ENCODE measurements around the gene OR2D3. TPM values are rescaled to one million over a fixed set of nuclear protein-coding genes. Genes with fewer than 3 reads are reported as not detected.
"Not testable (repeated sequence)": the region's sequence is repeated elsewhere in the genome, so short reads cannot be mapped to it uniquely, and the experiment has no call there.

The OR2D3 gene, protein sequence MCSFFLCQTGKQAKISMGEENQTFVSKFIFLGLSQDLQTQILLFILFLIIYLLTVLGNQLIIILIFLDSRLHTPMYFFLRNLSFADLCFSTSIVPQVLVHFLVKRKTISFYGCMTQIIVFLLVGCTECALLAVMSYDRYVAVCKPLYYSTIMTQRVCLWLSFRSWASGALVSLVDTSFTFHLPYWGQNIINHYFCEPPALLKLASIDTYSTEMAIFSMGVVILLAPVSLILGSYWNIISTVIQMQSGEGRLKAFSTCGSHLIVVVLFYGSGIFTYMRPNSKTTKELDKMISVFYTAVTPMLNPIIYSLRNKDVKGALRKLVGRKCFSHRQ
- polyA plus RNA-seq (ENCODE audit: insufficient read length in 3 of 3): not detected

DNA sequence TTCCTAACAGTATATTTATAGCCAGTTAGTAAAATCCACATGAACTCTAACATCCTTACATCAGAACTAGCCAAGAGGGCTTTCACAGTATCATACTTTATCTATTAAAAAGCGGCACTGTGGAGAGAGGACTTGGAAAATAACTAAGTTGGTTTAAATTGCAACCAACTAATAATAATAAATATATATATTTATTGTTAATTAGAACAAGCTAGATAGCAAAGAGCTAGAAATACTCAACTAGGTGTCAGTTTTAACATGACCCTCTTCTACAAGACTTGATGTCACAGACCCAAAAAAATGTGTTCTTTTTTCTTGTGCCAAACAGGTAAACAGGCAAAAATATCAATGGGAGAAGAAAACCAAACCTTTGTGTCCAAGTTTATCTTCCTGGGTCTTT lies at the start of gene OR2D3:
OR2D3 (plus strand) TSS at position 301 of the 400 bp plus-strand sequence; CDS start at position 301, 0 bp downstream.
- no peak for DNase-seq (ENCODE audit: low read depth in 3 of 3, low spot score in 2 of 3)

DNA sequence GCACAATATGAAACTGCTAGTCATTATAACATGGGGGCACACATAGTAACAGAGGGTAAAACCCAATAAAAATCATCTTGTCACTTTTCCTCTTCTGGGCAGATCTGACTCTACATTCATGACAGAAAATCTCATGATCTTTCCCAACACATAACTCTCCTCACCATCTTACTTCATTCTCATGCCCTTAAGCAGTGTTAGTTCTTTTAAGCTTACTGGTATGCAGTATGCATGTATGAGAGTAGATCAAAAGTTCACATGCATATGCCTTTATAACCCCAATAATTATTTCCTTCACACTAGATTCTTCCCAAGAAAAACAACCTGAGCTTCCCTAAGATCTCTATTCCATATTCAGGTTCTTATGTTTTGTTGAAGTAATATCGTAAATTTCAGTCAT lies 49.5 kb upstream of the OR2D3 start:
- no peak for DNase-seq (ENCODE audit: low read depth in 3 of 3, low spot score in 2 of 3)

DNA sequence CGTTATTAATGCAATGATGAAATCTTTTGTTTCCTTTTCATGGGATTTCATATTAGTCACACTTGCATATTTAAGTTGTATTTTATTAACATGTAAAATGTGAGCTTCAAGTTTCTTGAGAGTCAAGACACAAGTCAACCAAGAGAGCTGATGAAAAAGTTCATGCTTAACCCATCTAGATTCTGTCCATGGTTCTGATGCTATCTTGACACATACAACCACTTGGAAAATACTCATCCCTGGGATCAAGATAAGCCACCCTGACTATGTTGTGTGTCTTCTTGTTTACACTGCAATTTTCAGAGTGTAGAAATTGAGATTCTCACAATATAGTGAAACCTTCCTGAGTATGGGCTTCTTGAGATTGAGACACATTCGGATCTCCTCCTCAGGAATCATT lies 45.0 kb upstream of the OR2D3 start:
- DNase-seq (ENCODE audit: low read depth in 3 of 3, low spot score in 2 of 3): no peak

DNA sequence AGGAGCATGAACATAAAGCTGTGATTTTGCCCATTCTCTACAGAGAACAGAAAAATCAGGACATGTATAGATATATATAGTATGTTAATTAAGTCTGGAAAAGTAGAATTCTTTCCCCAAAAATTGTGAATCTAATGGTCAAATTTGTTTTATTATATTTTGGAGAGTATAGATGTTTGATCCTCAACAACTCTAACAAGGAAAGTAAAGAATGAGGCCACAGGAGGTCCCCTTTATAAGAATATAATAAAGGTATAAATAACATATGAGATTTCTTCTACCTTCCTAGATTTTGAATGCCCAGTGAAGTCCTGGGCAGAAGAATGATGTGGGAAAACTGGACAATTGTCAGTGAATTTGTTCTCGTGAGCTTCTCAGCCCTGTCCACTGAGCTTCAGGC lies 44.5 kb upstream of the OR2D3 start, which contains the start of gene OR10A4:
OR10A4 (plus strand) TSS at position 301 of the 400 bp plus-strand sequence; CDS start at position 324, 23 bp downstream.
- no peak for DNase-seq (ENCODE audit: low read depth in 3 of 3, low spot score in 2 of 3)

DNA sequence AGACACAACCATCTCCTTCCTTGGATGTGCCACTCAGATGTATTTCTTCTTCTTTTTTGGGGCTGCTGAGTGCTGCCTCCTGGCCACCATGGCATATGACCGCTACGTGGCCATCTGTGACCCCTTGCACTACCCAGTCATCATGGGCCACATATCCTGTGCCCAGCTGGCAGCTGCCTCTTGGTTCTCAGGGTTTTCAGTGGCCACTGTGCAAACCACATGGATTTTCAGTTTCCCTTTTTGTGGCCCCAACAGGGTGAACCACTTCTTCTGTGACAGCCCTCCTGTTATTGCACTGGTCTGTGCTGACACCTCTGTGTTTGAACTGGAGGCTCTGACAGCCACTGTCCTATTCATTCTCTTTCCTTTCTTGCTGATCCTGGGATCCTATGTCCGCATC lies 43.9 kb upstream of the OR2D3 start:
- no peak for DNase-seq (ENCODE audit: low read depth in 3 of 3, low spot score in 2 of 3)

DNA sequence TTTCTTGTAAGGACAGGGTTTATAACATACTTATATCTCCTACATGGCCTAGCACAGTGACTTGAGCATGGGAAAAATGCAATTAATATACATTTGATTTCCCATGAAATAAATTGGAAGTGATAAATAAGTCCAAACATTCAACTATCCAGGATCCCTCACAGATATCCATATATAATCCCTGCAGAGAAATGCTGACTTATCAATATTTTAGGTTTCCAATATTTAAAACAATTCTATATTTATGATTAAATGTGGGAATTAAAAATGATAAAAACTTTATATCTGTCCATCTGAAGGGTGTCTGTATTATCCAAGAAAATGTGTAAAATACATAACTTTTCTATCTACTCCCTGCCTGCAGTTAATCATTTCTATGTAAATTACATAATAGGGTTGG lies 38.1 kb upstream of the OR2D3 start:
- DNase-seq (ENCODE audit: low read depth in 3 of 3, low spot score in 2 of 3): no peak

DNA sequence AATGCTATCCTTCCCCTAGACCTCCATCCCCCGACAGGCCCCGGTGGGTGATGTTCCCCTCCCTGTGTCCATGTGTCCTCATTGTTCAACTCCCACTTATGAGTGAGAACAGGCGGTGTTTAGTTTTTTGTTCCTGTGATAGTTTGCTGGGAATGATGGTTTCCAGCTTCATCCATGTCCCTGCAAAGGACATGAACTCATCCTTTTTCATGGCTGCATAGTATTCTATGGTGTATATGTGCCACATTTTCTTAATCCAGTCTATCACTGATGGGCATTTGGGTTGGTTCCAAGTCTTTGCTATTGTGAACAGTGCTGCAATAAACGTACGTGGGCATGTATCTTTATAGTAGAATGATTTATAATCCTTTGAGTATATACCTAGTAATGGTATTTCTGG lies 33.1 kb upstream of the OR2D3 start:
- DNase-seq (ENCODE audit: low read depth in 3 of 3, low spot score in 2 of 3): not testable (repeated sequence)

DNA sequence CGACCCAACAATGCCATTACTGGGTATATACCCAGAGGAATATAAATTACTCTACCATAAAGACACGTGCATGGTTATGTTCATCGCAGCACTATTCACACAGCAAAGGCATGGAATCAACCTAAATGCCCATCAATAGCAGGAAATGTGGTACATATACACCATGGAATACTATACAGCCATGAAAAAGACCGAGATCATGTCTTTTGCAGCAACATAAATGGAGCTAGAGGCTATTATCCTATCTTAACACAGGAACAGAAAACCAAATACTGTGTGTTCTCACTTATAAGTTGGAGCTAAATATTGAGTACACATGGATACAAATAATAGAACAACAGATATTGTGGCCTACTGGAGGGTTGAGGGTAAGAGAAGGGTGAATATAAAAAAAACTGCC lies 32.0 kb upstream of the OR2D3 start:
- DNase-seq (ENCODE audit: low read depth in 3 of 3, low spot score in 2 of 3): no peak

DNA sequence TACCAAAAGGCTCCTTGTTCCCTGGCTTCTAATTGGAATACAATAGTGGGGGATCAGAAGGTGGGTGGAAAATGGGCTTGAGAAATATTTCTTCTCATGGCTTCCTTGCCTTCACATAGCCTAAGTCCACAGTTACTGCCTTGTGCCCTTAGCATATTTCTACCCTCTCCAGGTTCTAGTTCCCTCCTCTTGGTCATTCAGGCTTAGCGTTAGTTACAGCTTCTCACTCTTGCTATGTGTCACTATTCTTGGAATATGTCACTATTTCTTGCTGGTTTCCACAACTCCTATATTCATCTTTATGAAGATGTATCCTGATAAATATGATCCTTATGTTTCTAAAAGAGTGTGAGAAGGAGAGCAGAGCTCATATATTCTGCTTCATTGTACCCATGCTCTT lies 31.0 kb upstream of the OR2D3 start:
- no peak for DNase-seq (ENCODE audit: low read depth in 3 of 3, low spot score in 2 of 3)

DNA sequence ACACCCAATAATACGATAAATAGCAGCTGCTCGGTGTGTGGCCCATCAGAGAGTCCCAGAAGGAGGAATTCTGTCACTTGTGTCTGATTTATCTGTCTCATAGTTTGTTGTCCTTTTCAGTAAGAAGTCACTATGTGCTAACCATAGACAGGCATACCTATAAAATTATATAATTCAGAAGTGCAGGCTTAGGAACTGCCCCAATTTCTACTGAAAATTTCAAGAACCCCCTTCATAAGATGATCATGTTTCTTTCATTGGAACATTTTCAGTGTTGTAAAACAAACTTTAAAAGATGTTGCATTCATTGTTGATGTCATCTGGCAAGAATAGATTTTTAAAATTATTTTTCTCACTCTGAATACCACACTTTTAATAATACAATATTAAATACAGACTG lies 28.4 kb upstream of the OR2D3 start, which contains the start of gene OR2D2:
OR2D2 (minus strand) TSS at position 101 of the 400 bp plus-strand sequence; CDS start at position 101, 0 bp downstream.
- DNase-seq (ENCODE audit: low read depth in 3 of 3, low spot score in 2 of 3): no peak

DNA sequence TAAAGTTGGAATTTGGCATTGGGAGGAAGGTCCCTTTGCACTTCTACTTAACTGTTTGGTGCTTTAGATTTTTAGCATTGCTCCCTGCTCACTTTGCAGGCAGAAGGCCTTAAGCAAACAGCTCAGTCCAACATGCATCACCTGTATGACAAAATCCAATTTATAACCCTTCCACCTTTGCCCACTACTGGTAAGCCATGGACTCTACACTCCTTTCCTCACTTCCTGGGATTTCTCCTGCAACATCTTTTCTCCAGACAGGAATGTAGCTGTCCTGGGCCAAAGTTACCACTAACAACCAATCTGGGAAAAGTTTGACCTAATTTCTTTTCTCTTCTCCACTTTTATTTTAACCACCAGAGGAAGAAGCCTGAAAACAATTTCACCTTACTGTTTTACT lies 26.7 kb upstream of the OR2D3 start:
- no peak for DNase-seq (ENCODE audit: low read depth in 3 of 3, low spot score in 2 of 3)

DNA sequence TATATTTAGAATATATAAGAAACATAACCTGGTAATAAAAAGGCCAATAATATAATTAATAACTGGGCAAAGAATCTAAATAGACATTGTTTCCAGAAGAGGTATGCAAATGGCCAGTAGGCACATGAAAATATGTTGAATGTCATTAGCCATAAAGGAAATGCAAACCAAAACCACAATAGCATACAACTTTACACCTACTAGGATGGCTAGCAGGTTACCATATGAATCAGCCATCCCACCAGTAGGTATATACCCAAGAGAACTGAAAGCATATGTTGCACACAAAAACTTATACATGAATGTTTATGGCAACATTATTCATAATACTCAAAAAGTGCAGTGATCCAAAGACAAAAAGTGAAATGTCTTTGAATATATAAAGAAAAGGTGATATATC lies 25.8 kb upstream of the OR2D3 start:
- no peak for DNase-seq (ENCODE audit: low read depth in 3 of 3, low spot score in 2 of 3)

DNA sequence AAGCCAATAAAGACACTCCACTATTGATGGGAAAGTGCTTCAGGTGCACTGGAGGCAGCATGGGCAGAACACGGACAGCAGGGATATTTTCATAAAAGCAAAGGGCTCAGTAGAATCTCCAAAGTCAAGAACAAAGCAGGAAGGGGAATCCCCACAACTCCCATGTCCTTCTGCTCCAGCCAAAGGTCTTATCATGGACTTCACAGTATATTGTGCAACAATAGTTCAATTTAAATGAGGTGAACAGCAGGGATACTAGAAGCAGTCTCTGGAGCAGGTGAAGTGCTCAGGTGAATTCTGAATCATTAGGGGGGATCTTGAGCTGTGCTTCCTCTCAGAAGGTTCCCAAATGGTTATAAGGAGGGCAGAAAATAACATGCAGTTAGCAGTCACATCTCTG lies 21.9 kb upstream of the OR2D3 start:
- DNase-seq (ENCODE audit: low read depth in 3 of 3, low spot score in 2 of 3): no peak

DNA sequence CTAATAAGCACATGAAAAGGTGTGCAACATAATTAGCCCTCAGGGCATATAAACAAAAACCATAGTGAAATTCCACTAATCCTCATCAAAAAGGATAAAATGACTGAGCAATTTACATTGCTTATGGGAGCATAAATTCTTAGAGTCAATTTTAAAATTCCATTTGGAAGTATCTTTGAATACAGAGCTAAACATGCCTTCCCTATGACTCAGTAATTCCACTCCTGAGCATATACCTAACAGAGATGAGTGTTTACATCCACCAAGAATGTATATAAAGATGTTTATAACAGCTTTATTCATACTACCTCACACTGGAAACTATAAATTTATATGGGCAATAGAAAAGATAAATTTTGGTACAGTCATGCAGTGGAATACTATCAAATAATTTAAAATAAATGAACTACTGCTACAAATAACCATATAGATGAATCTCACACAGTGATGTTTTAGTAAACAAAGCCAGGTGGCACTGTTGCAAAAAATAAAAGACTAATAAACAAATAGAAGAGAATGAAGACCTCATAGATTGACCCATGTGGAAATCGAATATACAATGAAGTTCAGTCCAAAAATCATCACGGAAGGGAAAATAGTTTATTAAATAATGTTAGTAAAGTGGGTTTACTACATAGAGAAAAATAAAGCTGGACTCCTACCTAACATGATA lies 20.3 kb upstream of the OR2D3 start:
- DNase-seq (ENCODE audit: low read depth in 3 of 3, low spot score in 2 of 3): no peak

DNA sequence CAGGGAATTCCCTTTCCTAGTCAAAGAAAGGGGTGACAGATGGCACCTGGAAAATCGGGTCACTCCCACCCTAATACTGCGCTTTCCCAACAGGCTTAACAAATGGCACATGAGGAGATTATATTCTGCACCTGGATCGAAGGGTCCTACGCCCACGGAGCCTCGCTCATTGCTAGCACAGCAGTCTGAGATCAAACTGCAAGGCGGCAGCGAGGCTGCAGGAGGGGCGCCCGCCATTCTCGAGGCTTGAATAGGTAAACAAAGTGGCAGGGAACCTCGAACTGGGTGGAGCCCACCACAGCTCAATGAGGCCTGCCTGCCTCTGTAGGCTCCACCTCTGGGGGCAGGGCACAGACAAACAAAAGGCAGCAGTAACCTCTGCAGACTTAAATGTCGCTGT lies 16.0 kb upstream of the OR2D3 start:
- DNase-seq (ENCODE audit: low read depth in 3 of 3, low spot score in 2 of 3): not testable (repeated sequence)

DNA sequence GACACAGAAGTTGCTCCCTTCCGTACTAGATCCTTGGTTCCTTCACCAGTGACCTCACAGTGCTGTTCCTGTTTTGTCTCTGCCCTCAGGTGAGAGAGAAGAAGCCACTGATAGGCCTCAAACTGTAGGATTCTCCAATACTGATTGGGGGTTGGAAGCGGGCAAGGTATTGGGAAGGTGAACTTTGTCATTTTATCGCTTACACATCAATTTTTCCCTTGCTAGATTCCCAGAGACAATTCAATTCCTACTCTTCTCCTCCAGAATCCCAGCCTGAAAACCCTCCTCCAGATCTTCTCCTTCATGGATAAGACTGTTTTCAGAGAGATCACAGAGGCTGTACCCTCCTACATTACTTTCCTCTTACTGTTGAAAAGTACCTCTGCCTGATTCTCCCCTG lies 9.4 kb upstream of the OR2D3 start:
- no peak for DNase-seq (ENCODE audit: low read depth in 3 of 3, low spot score in 2 of 3)

DNA sequence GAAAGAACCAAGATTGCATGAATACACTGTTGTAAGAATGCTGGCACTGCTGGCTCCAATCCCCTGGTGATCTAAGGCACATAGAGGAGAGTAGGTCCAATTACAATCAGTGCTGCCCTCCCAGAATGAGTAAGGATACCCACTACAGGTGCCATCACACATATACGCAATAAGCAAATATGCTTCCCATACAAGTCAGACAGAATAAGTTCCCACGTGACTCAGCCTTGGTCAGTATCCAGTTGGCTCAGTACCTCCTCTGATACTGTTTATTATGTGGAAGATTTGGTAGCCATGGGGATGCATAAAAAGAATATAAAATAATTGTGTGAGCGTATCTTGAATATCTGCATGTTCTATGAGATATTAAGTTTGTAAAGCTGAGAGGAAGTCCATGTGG lies 8.9 kb upstream of the OR2D3 start:
- DNase-seq (ENCODE audit: low read depth in 3 of 3, low spot score in 2 of 3): no peak

DNA sequence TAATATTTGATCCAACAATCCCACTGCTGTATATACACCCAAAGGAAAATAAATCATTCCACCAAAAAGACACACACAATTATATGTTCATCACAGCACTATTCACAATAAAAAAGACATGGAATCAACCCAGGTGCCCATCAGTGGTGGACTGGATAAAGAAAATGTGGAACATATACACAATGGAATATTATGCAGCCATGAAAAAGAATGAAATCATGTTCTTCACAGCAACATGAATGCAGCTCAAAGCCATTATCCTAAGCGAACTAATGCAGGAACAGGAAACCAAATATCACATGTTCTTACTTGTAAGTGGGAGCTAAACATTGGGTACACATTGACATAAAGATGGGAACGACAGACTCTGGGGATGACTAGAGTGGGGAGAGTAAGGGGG lies 1.1 kb upstream of the OR2D3 start:
- no peak for DNase-seq (ENCODE audit: low read depth in 3 of 3, low spot score in 2 of 3)

DNA sequence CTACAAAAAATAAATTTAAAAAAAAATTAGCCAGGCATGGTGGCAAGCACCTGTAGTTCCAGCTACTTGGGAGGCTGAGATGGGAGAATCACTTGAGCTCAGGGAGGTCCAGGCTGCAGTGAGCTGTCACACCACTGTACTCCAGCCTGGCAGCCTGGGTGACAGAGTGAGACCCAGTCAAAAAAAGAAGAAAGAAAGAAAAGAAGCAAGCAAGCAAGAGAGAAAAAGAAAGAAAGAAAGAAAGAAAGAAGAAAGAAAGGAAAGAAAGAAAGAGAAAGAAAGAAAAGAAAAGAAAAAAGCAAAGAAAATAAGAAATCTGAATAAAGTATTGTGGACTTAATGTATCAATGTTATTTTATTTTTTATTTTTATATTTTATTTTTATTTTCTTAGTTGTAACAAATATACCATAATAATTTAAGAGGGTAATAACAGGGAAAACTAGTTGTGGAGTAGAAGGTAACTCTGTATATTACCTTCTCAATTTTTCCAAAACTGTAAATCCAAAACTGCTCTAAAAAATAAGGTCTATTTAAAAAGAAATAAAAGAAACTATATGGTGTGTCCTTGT lies 4.3 kb downstream of the OR2D3 start:
- DNase-seq (ENCODE audit: low read depth in 3 of 3, low spot score in 2 of 3): no peak

DNA sequence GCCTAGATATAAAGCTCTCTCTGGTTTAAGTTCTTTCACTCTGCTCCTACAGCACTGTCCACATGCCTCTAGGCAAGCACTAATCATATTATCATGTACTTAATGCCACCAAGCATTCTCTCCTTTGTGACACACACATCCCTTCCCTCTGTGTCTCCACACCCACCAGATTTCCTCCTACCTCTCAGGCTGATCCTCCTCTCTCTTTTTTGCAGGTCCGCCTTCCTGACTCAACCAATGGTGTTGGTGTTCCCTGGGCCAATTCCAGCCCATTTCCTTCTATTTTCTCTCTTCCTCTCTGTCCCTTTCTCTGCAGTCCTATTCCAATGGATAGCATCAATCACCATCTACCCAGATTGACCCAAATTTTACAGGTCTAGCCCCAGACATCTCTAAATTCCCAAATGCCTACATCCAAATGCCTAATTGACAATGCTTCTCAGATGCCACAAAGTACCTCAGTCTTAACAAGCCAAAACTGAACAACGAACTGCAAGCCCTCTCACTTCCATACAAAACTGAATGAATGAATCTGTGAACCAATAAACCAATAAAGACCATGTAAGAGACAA lies 4.9 kb downstream of the OR2D3 start:
- DNase-seq (ENCODE audit: low read depth in 3 of 3, low spot score in 2 of 3): peak in 1 of 3 donors; percentile 1

Data from right renal cortex interstitium (tissue), 3 donors.